GM19324 (cell line): Measurements from ENCODE around the gene DEGS2.
A peak's percentile ranks its signal among the peaks of the same experiment; 100 is the strongest.
"Not testable (repeated sequence)": the region's sequence is repeated elsewhere in the genome, so short reads cannot be mapped to it uniquely, and the experiment has no call there.

ENCODE experiments used
- ATAC-seq: cut with Tn5 transposase; IDR thresholded peaks from one replicate; pipeline ENCODE4 v1.9.1; 2021; ENCODE audit warnings: mild to moderate bottlenecking, moderate library complexity; ENCODE audit not compliant: unreplicated experiment, low FRiP score

DEGS2 gene

DNA sequence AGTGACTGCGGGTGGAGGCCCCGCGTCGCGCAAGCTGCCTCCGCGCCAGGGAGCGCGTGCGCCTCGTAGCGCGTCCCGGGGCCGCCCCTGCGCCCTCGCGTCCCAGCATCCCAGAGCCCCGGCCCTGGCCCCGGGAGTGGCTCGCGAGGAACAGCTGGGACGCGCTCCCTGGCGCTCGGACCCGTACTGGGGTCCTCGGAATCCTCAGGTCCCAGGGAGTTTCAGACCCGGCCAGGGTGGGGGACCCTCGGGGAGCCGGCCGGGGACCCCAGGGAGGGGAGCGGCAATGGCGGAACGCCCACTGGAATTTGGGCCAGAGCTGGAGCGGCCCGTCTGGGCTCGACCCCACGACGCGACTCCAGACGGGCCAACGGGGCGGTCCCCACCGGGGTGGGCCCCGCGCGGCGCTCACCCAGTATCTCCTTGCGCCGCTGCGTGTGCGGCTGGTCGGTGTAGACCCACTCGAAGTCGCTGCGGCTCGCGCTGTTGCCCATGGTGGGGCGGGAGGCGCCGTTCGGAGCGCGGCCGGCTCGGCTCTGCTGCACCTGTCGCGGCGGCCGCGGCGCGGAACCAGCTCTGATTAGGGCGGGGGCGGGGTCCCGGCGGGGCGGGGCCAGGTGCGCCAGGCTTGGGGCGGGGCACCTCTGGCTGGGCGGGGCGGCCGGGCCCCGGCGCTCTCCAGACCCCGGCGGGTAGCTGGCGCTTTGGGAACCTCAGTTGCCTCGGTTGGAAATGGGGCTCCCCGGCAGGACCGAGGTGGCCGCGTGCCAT, at the start of gene DEGS2:
Gene DEGS2, minus strand, starts transcription at position 552 of the 771 bp plus-strand sequence. Its CDS starts 58 bp downstream, at position 494.
- ATAC-seq: no peak

DNA sequence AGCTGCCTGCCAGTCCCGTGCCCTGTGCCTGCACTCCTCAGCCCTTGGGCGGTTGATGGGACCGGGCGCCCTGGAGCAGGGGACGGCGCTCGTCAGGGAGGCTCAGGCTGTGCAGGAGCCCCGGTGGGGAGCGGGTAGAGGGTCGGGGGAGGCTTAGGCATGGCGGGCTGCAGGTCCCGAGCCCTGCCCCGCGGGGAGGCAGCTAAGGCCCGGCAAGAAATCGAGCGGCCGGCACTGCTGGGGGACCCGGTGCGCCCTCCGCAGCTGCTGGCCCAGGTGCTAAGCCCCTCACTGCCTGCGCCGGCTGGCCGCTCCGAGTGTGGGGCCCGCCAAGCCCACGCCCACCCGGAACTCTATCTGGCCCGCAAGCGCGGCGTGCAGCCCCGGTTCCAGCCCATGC, 48.7 kb upstream of the DEGS2 start:
- ATAC-seq: not testable (repeated sequence)

DNA sequence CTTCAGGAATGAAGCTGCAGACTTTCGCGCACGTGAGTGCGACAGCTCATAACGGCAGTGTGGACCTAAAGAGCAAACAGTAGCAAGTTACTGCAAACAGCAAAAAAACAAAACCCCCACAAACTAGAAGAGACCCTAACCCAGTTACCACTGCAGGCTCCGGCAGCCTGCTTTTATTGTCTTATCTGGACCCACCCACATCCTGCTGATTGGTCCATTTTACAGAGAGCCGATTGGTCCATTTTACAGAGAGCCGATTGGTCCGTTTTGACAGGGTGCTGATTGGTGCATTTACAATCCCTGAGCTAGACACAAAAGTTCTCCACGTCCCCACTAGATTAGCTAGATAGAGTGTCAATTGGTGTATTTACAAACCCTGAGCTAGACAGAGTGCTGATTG, 48.1 kb upstream of the DEGS2 start:
- ATAC-seq: not testable (repeated sequence)

DNA sequence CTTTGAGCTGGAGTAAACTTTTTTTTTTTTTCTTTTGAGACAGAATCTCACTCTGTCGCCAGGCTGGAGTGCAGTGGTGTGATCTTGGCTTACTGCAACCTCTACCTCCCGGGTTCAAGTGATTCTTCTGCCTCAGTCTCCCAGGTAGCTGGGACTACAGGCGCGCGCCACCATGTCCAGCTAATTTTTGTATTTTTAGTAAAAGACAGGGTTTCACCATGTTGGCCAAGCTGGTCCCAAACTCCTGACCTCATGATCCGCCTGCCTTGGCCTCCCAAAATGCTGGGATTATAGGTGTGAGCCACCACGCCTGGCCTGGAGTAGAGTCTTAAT, 45.4 kb upstream of the DEGS2 start:
- not testable (repeated sequence) for ATAC-seq

DNA sequence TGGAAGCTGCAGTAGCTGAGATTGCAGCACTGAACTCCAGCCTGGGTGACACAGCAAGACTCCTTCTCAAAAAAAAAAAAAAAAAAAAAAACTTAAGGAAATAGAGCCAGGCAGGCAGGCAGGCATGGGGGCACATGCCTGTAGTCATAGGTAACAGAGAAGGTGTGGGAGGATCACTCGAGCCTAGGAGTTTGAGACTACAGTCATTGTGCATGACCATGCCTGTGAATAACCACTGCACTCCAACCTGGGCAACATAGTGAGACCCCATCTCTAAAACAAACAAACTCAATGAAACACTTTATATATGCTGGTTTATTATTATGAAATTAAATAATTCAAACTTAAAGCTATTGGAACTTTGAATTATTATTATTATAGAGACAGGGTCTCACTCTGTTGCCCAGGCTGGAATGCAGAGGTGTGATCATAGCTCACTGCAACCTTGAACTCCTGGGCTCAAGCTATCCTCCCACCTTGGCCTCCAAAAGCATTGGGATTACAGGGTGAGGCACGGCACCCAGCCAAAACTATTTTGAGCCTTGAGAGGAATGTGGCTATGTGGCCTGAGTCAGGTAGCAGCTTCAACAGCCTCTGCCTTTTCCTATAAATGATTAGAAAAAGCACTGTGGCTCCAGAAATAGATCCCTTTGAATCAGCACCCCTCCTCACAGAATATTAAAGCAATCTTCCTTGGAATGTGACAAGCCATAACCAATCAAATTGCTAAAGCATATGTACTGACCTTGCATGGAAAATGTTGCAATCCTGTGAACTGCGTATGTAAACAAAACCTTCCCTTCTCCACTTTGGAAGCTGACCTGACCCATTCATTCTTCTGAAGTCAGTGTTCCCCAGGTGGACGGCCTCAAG, 44.8 kb upstream of the DEGS2 start:
- no peak for ATAC-seq

DNA sequence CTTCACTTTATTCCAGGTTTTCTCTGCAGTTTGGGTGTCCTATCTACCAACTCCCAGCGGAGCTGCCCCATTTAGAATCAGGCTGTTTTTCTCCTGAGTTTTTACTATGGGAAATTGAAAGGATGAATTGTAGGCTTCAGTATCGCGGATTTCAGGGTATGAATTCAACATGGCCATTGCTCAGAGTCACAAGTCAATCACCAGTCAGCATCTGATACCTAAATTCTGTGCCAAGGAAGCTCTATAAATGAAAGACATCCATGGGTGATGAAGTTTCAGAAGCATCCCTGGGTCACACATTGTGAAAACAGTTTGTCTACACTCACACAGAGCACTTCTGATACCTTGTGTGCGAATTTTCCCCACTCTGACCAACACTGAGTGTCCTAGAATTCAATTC, 43.7 kb upstream of the DEGS2 start:
- ATAC-seq: no peak

DNA sequence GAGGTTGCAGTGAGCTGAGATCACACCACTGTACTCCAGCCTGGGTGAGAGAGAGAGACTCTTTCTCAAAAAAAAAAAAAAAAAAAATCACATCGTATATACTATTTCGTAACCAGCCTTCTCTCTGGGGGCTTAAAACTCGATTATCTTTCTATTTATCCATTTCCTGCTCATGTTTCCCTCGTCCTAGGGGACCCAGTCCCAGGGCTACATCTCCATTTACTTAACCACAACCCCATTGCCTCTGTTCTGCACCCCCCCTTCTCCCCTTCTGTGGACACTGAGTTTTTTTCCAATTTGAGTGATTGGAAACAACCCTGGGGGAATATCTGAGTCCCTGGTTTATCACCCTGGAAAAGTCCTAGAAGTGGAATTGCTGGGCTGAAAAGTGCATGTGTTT, 43.3 kb upstream of the DEGS2 start:
- no peak for ATAC-seq

DNA sequence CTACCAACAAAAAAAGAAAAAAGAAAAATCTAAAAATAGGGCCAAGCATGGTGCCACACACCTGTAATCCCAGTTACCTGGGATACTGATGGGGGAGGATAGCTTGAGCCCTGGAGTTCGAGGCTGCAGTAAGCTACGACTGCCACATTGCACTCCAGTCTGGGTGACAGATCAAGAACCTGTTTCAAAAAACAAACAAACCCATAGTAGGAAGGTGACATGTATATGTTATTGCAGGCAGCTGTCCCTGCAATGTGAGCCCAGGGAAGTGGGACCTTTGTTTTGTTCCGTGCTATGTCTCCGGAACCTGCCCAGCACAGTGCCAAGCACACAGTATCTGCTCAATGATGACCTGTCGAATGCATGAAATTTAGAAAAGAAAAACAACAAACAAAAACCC, 42.3 kb upstream of the DEGS2 start:
- no peak for ATAC-seq

DNA sequence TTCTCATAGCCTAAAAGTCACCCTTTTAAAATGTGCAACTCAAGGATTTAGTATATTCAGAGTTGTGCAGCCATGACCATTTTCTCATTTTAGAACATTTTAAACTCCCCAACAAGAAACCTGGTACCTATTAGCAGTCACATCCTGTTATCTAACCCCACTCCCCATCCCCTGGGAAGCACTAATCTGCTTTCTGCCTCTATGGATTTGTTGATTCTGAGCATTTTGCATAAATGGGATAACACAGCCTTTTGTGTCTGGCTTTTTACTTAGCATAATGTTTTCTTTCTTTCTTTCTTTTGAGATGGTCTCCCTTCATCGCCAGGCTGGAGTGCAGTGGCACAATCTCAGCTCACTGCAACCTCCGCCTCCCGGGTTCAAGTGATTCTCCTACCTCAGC, 40.9 kb upstream of the DEGS2 start:
- no peak for ATAC-seq

DNA sequence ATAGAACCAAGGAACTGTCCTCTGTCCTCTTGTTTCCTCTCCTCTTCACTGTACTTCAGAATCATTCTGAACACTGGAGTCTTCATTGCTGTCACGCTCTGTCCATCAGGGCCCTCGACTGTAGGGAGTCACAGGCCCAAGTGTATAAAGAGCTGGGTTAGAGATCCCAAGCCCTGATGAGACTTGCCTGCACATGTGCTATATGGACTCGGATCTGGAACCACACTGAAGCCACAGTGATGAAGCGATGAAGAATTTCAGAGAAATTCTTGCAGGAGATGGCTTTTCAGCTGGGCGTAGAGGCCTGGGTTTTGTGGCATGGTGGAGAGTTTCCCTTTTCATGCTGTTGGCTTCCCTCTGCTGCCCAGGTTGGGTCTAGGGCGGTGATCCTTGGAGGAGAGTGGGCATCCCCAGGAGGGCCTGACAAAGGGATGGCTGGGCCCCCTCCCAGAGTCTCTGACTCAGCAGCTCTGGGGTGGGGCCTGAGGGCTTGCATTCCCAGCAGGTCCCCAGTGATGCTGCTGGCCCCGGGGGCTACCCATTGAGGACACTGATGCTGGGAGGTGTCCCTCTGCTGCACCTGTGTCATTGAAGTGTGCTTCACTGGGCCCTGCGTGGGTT, 39.9 kb upstream of the DEGS2 start:
- no peak for ATAC-seq

DNA sequence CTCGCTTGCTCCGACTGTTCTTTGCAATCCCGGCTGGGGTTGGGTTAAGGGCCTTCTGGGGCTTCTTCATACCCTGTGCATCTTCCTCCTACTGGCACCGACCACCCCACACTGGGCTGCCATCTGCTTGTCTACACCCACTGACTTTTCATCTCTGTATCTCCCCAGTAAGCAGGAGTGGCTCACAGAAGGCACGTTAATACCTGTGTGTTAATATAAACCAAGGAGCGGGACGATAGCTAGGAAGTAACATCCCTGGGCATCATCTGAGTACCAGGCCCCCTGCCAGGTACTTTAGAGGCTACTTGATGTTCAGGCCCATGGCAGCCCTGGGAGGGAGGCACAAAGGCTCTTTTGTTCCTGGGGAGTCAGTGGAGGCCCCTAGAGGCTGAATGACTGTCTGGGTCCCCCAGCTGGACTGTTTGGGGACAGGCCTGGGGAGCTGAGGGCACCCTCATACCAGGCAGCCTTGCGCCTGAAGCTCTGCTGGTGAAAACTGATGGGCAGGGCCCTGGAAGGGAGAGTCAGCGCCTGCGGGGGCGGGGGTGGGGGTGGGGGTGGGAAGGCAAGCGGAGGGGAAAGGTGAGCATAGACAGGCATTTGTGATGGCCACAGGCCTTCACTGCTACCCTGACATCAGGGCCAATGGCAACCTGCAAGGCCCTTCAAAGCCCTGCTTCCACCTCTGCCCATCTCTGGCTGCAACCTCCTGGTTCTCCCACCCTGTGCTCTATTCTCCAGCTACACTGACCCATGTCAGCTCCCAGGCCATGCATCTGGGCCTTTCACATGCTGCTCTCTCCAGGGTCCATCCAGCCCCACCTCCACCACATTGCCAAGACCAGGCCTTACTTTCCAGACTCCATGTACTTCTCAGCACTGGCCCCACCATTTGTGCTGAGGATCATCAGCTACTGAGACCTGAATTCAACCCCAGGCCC, 34.2 kb upstream of the DEGS2 start:
- ATAC-seq: no peak

DNA sequence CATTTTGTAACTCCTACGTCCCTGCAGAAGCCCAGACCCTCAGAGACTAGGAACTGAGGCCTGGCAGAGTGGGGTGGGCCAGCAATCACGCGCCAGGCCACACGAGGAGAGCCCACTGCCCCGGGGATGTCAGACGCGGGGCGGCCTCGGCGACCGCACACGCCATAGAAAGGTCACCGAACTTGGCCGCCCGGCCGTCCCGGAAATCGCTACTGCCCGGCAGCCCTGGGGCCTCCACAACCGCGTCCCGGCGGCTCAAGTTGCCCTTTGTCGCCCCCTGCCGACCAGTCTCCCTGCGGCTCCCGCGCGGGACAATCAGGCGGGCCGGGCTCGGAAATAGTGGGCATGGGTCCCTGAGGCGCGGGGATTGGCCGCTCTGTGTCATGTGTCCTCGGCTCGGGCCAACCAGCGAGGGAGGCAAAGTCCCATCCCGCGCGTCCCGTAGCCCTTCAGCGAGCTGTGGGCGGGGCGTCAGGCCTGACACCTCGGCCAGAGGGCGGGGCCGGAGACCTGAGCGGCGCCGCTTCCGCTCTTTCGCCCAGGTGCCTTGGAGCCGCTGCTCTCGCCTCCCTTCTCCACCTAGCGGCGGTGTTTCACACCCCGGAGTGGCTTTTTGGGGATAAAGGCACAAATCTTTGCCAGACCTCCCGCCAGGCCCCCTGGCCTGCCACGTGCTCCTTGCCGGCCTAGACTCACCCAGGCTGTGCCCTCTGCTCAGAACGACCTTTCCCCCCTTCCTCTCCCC, 33.4 kb upstream of the DEGS2 start:
- ATAC-seq: peak; percentile 99

DNA sequence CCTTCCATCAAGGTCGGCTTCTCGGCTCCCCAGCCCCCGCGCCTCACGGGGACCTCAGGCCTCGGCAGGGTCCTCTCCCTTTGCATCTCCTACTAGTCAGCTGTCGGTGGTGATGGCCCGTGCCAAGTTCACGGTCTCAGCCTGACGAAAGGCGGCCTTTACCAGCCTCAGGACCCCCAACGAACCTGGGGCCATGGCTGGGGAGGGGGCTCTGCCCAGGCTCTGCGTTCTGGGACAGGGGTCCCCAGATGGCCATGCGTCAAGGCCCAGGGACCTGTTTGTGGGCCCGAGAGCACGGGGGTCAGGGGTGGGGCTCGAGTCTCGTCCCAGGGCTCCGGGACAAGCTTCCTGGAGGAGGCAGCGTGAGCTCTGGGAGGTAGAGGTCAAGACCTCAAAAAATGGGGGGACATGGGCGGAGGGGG, 32.8 kb upstream of the DEGS2 start:
- peak; percentile 0 for ATAC-seq

DNA sequence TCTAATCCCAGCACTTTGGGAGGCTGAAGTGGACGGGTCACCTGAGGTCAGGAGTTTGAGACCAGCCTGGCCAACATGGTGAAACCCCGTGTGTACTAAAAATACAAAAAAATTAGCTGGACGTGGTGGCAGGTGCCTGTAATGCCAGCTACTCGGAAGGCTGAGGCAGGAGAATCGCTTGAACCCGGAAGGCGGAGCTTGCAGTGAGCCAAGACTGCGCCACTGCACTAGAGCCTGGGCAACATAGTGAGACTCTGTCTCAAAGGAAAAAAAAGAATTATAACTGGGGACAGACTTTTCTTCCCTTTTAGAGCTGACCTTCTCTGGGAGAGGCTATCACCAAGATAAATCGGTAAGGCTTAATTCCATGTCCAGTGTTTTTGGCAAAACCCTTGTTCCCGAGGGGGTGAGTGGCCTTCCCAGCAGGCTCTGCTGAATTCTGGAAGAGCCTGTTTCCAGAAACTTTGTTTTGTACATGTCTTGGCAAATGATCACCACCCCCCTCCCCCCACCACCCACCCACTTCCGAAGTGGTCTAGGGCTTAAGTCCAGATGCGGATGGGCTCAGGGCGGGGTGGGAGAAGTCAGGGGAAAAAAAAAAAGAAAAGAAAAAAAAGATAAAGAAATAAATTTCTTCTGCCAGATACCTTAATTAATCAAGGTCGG, 32.3 kb upstream of the DEGS2 start:
- ATAC-seq: no peak

DNA sequence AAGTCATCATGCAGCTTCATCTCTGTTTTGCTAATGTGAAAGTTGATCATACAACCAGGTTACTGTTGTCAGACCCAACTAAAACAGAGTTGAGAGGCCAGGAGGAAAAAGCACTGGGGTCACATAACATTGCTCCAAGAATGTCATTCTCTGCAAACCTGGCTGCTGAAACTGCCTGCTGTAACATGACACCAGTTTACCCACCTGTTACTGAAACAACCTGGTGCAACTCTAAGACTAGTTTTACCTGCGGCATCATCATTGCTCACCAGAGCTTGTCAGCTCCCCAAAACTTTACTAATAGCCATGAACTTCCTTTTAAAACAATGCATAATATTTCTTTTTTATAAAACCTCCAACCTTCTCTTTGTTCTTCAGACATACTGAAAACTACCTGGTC, 30.7 kb upstream of the DEGS2 start:
- no peak for ATAC-seq

DNA sequence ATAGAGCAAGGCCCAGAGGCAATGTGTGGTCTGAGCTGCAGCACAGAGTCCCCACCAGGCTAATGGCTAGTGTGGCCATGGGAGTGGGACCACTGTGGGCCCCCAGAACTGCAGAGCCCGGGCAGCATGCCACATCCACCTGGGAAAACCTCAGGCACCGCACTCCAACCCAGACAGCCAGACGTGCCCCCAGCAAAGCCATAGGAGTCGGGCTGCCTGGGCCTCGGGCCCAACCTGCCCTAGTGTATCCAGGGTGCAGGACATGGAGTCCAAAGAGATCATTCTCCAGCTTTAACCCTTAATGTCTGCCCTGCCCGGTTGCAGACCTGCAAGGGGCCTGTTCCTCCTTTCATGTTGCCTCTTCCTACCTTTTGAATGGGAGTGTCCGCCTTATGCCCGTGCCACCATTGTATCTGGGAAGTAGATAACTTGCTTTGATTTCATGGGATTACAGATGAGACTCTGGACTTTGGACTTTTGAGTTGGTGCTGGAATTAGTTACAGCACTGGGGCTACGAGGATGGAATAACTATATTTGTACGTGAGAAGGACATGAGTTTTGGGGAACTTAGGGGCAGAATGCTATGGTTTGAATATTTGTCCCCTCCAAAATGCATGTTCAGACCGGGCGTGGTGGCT, 29.1 kb upstream of the DEGS2 start:
- ATAC-seq: no peak

DNA sequence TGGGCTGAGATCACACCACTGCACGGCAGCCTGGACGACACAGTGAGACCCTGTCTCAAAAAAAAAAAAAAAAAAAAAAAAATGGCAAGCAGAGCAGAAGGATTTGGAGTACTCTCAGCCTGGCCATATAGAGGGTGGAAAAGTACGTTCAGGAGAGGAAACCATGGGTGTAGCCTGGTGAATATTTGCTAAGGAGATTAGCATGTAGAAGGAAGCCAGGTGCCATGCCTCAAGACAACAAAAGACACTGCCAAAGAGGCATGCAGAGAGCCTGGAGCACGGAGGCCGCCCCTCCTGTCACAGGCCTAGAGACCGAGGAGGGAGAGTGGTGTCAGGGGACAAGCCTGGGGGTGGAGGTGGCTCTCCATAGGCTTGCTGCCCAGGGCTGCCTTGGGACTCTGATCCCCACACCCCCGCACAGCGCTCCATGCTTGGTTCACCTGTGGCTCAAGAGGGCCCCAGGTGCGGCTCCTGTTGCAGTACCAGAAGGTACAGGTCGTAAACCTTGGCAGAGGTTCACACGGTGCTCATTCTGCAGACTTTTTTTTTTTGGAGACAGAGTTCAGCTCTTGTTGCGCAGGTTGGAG, 27.9 kb upstream of the DEGS2 start:
- no peak for ATAC-seq

DNA sequence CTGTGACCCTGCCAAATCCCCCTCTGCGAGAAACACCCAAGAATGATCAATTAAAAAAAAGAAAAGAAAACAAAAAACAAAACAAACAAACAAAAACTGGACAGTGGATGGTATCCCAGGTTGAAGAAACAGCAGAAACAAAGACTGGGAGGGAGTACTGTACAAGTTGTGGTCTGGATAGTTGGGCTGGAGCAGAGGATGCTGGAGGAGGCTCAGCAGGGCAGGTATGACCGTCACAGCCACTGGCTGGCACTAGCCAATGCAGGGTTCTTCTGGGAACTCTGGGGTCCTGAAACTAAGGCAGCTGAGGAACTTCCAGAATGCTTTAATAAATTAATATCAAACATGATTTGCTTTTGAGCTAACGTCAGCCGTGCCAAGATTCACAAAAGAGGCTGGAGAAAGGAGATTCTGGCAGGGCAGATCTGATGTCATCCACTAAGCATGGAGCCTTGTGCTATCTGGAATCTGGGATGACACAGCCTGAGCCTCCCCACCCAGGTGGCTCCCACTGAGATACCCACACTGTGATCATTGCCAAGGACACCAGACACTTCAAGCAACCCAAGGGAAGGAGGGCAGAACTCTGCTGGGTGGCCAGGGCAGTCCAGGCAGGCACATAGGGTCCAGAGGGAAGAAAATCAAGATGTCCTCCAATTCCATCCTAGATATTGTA, 22.6 kb upstream of the DEGS2 start:
- not testable (repeated sequence) for ATAC-seq
